DMS79 (cell line): ENCODE measurements around the gene PNLIP.

Experiments used
- DNase-seq: peaks from one replicate; lab custom pipeline; 2025; lab: John Stamatoyannopoulos, UW

PNLIP gene

DNA sequence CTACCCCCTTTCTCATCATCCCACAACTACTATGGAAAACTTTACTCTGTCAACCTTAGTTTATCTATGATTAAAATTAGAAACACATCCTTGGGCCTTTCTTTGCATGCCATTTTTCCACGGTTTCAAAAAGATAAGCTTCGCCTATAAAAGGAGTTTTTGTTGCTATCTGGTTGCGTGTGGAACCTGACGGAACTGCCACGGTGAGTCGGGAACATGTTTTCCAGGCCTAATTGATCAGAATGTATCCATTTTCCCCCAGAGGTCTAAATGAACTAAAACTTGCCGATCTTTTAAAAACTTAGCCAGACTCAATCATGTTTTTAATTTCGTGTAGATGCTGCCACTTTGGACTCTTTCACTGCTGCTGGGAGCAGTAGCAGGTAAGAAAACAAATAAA is at the start of gene PNLIP:
PNLIP (plus strand) TSS at position 176 of the 400 bp plus-strand sequence; CDS start at position 338, 162 bp downstream.
- DNase-seq = no peak

DNA sequence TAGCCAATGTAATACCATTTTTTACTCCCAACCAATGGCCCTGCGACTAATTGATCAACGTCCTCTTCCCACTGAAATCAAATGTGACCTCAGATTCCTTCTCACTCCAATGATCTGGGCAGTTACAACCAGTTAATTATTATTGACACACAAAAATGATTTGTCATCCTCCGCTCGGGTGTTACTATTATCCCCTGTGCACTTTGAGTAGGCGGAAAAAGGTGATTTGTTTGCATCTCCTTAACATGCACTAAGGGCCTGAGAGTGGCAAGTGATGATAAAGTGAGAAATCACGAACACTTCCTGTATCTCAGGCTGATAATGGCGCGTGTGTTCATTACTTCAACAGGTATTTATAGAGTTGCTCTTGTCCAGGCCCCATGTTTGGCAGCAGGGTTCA is 40.9 kb upstream of the PNLIP start:
- no peak for DNase-seq

DNA sequence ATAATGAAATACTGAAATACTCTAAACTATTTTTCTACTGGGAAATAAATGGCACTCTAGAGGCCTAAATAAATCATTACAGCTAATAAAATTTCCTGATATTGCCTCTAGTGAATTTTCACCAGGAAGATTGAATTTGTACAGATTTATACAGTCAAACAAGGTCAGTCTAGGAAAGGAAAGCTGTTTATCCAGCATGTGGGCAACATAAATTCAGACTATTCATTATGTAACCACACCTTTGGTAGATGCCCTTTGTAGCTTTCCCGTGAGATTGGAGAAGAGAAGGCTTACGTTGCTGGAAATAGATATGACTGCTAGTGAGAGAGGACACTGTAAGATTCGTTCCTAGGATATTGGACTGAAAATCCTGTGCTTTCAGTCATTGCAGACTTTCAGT is 35.2 kb upstream of the PNLIP start:
- DNase-seq = no peak

DNA sequence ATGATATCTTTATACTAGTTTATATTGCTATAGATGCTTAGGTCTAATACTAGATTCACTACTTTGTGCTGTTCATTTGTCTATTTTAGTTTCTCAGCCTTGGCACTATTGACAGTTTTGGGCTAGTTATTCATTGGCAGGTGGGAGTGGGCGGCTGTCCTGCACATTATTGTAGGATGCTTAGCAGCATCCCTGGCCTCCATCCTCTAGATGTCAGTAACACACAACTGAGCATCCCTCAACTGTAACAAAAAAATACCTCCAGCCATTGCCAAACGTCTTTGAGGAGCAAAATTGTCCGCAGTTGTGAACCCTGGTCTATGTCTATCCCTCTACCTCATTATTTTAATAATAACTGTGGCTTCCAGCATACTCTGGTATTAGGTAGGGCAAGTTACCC is 34.4 kb upstream of the PNLIP start:
- no peak for DNase-seq

DNA sequence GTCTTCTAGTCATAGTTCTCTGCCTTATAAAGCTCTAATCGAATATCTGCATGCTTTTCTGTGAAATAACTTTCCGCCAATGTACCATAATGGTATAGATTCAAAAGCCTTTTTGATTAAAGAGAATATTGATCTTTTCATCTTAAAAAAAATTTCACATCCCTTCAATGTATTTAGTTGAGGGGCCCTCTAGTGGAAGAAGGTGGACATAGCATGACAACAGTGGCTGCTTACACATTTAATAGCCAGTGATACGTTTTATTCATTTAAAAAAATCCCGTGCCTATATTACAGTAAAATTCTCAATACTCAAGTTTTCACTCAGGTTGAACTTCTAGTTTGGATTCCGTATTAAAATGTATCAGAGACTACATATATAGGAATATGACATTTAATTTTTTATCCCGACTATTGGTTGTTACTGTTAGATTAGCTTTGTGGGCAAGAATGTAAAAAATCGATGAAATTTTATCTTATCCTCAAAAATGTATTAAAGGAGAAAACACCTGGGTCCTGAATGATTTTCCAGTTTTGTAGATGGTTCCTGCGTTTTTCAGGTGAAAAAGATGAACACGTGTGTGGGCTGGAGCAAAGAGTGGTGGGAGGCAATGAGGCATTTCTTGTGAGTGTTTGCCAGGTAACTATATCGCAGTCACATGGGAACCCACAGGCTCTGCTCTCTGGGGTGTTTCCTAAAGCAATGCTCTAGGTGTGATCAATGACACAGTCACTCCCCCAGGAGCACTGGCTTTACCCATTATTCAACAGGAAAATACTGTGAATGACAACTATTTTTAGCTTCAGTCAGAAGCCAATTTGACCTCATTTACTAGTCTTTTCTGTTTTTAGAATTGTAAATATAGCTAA is 24.1 kb upstream of the PNLIP start:
- no peak for DNase-seq

DNA sequence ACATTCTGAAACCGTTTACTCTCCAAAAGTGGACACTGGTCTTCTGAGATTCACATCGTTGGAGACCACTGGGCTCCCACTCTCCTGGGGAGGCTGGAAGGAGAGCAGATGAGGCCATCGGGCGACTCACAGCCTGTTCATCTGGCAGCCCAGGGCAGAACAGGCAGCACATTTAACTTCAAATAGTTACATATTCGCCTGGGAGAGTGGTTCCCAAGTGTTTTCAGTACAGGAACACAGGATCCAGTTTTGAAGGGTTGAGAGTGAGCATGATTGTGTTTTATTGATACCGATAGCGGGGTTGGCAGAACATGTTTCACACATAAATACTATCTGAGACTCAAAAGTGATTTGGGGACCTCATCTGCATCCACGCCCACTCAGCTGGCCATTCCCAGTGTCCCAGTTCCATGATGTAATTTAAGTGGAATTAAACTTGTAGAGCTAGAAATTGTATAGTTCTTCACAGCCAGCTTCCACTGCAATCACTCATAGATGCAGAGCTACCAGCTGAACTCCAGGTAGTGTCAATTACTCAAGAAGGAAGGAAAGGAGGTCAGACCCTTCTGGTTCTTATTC is 22.8 kb upstream of the PNLIP start:
- no peak for DNase-seq

DNA sequence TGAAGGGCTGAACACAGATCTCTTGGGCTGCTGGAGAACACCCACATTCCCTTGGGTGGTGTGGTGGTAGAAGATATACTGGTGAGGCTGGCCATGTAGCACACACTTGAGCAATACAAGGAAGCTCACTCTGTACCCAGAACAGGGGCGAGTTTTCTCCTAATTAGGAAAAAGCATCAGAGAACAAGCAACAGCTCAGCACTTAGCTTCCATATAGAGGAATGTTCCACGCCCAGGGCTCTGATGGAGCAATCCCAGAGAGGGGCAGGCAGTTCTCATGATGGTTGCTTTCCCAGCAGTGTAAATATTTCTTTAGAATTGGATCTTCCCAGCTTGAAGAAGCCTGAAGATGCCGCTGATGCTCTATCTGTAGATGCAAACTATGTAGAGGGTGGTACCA is 21.0 kb upstream of the PNLIP start:
- no peak for DNase-seq

DNA sequence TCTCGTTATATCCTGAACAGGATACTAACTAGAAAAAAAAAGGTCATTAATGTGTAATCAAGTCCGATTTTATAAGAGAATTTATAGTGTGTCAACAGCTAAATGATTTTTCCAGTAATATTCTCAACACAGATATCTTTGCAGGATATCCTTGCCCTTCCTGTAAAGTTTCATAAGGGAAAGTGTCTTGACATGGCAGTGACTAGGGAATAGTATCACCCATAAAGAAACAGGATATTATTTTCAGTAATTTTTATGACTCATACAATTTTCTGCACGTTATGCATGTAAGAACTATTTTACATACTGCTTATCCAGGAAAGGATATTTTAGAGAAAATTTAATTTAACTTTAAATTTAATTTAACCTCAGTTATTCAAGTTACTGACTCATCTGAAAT is 19.5 kb upstream of the PNLIP start:
- DNase-seq = no peak

DNA sequence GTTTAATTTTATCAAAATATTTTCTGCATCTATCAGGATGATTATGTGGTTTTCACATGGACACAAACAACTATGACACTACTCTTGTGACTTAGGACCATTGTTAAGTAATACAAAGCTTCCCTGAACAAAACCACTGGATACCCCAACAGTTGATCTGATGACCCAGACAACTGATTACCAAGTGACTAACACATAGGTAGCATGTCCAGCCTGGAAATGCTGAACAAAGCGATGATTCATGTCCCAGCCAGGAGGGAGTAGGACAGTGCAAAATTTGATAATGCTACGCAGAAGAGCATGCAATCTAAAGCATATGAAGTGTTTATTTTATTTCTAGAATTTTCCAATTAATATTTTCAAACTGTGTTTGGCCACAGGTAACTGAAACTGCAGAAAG is 8.9 kb upstream of the PNLIP start:
- no peak for DNase-seq

DNA sequence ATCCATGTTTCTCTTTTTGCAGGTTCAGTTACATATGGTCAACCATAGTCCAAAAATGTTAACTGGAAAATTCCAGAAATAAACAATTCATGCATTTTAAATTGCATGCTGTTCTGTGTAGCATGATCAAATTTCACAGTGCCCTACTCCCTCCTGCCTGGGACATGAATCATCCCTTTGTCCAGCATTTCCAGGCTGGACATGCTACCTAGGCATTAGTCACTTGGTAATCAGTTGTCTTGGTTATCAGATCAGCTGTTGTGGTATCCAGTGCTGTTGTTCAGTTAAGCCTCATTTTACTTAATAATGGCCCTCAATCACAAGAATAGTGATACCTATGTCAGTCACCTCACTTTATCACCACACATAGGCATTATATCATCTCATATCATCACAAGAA is 7.3 kb upstream of the PNLIP start:
- DNase-seq = no peak

DNA sequence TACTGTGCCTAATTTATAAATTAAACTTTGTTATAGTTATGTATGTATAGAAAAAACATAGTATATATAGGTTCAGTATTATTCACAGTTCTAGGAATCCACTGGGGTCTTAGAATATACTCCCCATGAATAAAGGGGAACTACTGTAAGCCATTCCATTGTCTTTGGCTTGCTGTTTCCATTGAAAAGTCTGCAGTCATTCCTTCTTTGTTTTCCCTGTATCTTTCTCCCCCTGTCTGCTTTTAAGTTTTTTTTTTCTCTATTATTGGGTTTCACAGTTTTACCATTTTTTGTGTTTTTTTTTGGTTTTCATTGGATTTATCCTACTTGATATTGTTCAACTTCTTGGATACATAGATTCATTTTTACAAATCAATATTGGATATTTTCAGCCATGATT is 6.7 kb upstream of the PNLIP start:
- no peak for DNase-seq

DNA sequence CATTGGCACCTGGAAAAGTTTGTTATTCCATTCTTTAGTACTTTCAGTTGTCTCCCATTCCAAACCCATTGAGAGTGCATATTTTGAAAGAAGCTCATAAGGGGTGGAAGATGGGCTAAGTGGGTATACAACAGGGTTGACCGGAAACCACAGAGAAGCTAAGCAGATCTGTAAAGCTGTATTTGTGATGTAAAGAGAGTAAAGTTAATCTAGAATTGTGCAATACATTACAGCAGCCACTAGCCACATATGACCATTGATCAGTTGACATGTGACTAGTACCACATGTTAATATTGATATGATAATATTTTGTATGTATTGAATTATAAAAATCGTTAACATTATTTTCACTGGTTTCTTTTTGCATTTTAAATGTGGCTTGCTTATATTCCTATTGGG is 4.9 kb upstream of the PNLIP start:
- no peak for DNase-seq

DNA sequence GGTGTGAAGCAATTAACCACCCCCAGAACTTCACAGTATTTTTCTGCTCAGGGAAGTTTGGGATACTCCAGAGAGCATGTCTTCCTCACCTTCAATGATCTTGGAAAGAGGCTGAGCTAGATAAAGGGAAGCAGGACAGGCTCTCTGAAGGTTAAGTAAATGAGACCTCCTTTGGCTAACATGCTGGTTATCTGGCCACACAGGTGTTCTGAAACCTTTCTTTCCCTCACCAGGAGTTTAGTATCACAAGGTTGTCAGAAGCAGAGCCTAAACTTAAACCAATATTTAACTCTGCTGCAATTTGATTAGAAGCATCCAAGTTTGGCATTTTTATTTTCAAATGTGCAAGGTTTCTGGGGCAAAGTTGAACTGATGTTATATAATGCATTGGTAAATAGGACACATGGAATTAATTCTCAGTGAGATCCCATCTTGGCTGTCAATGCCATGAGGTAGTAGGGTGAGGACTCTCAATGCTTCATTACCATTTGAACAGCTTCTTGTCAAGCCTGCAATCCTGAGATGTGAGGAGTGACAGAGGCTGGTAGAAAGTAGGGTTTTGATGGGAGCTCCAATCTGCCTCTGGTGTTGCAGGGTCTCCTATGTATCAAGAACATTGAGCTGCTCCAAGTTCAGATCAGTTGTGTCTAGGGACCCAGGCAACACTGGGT is 3.6 kb upstream of the PNLIP start:
- DNase-seq = no peak

DNA sequence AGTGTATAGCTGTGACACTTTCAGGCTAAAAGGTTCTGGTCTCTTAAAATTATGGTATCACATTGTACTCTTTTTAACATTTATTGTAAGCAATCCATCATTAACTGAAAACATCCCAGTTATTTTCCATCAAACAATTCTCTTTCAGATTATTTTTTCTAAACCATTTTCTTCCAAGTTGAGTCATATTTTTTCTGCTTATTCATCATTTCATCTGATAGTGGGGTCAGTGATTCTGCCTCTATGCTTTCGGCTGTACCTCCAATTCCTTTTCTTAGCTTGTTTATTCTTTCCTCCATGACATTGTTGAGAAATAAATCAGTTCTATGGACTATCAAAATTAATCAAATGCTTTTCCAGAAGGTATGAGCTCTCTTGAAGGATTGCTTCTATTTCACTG is 609 bp upstream of the PNLIP start:
- no peak for DNase-seq

DNA sequence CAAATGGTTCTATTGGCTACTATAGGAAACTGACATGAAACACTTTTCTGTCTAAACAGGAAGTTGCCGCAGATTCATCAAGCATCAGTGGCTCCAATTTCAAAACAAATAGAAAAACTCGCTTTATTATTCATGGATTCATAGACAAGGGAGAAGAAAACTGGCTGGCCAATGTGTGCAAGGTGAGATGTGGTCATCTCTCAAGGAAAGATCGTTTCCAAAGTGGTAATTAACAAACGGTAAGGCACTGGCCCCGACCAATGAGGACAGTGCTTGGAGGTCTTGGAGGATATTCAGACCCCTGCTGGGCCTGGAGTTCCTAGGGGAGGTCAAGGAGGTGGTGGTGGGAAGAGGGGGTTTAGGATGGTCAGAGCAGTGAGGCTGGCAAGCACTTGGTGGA is 2.6 kb downstream of the PNLIP start:
- DNase-seq = no peak

DNA sequence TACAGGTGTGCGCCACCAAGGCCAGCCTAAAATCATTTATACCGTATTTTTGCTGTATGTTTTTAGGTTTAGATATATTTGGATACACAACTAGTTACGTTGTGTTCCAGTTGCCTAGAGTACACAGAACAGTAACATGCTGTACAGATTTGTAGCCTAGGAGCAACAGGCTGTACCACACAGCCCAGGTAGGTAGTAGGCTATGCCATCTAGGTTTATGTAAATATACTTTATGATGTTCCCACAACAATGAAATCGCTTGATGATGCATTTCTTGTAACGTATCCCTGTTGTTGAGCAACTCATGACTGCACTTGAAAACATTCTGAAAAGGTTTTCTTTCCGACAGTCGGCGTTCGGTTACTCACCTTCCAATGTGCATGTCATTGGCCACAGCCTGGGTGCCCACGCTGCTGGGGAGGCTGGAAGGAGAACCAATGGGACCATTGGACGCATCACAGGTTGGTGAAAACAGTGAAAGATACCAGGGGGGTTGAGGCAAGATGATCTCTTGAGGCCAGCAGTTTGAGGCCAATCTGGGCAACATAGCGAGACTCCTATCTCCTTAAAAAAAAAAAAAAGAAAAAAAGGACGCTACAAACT is 7.7 kb downstream of the PNLIP start:
- no peak for DNase-seq

DNA sequence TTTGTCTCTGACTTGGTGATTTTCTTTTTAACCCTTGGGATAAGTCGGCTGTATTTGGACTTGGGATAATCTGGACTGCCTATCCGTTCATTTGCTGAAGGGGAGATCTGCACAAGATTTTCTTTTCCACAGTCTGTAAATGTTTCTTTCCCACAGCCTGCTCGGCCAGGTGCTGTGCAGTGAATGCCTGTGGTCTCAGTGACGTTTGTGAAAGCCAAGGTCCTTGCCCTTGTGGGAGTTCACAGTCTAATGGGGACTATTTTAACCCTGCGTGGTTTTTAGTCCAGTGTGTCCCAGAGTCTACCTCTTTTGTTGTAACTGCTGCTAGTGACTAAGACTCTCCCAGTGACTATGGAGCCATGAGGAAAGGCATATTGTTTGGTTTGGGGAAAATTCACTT is 8.9 kb downstream of the PNLIP start:
- no peak for DNase-seq

DNA sequence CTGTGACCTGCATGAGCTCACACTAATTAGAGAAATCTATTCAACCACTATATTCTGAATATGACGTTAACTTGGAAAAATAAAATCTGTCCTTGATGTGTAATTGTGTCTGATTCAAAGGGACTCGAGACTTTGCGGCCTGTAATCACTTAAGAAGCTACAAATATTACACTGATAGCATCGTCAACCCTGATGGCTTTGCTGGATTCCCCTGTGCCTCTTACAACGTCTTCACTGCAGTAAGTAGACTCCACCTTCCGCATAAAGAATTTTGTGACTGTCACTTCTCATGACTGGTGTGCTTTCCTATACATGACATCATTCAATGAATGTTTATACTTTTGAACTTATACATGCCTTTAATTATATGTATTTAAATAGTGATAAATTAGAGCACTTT is 10.1 kb downstream of the PNLIP start:
- no peak for DNase-seq

DNA sequence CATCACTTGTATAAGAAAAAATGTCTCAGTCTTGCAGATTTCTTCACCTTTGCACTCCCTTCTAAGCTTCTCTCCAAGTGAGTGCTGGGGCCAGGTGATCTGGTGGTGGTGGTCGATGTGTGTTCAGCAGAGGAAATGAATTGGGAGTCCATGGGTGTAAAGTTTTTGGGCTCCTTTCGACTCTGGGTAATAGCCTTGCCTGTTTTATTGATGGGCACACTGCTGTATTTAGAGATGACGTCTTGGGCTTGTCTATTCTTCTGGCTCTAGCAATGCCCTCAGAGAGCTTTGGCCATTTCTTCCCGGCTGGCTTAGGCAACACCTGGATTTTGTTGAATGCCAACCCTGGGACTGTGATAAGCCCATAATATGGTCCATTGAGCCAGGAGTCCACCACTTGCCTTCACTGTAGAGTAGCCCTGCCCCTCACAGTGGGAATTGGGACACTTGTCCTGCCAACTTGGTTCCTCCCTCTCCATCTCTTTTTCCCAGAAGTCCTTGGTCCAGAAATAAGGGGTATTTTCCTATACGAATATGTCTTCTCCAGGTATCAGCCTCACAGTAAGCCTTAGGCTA is 11.7 kb downstream of the PNLIP start:
- DNase-seq = no peak

DNA sequence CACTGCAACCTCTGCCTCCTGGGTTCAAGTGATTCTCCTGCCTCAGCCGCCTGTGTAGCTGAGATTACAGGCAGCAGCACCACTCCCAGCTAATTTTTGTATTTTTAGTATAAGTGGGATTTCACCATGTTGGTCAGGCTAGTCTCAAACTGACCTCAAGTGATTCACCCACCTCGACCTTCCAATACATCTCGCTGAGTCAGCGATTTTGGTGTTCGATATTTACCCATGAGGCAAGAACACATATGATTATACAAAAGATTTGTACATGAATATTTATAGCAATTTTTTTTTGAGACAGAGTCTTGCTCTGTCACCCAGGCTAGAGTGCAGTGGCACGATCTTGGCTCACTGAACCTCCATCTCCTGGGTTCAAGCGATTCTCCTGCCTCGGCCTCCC is 19.8 kb downstream of the PNLIP start:
- no peak for DNase-seq

DNA sequence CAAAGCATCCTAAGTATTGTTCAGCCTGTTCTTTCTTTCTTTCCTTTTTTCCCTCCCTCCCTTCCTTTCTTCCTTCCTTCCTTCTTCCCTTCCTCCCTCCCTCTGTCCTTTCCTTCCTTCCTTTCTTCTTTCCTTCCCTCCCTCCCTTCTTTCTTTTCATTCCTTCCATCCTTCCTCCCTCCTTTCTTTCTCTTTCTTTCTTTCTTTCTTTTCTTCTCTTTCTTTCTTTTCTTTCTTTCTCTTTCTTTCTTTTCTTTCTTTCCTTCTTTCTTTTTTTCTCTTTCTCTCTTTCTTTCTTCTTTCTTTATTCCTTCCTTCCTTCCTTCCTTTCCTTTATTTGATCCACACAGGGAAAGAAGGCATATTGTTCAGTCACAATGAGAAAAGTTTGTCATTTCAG is 21.2 kb downstream of the PNLIP start:
- DNase-seq = no peak

DNA sequence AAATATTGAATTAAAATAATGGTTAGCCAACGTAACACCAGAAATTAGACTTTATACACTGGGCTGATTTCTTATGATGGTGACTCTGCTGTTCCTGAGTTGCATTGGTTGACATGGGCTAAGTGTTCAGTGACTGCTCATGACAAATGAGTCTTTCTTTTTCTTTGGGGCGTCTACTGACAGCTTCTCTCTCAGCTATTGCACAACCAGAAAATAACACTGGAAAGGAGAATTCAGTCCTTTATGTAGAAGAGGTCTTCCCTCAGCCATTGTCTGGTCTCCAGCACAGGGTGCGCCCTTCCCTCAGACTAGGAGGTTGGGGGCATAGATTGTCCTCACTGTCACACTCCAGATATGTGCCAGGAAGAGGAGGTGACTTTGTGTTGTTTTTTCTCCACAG is 21.6 kb downstream of the PNLIP start:
- DNase-seq = no peak

DNA sequence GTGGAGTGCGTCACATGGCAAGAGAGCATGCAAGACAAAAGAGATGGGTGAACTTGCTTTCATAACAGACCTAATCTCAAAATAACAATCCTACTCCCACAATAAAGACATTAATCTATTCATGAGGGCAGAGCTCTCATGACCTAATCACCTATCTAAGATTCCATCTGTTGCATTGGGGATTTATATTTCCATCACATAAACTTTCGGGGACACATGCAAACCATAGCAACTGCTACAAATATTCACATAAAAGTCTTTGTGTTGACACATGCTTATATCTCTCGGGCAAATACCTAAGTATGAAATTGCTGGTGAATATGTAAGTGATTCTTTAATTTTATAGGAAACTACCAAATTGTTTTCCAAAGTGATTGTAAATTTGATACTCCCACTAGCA is 29.1 kb downstream of the PNLIP start:
- DNase-seq = no peak
